Measurements from ENCODE around the gene SLC17A1. TPM values are rescaled to one million over a fixed set of nuclear protein-coding genes. Genes with fewer than 3 reads are reported as not detected.
"Not testable (repeated sequence)": the region's sequence is repeated elsewhere in the genome, so short reads cannot be mapped to it uniquely, and the experiment has no call there.

Gene SLC17A1
- total and polyA plus RNA-seq, 2 of the 13 experiments (the other 11 are each of a cell fraction or from before 2014, with no cell fraction given), result 0.09 to 2.1 TPM

- TF ChIP-seq AHDC1 (CRISPR knock-in tag; IDR thresholded peaks at IDR 0.05; ENCODE audit: borderline replicate concordance) (peak; percentile 64; the same call in 1 of the 2 replicates), ZNF687 (CRISPR knock-in tag; IDR thresholded peaks at IDR 0.05) (peak; percentile 20; the same call in 1 of the 2 replicates), SOX13 (CRISPR knock-in tag; conservative IDR thresholded peaks at IDR 0.05 in 1 of 2, IDR thresholded peaks at IDR 0.05 in 1 of 2) (peak in 1 of 2 experiments; percentile 64; a peak in 2 of 4 replicates), ZNF816 (CRISPR knock-in tag; IDR thresholded peaks at IDR 0.05; ENCODE audit: borderline replicate concordance) (0 out of 2 replicates have a peak, but pooled peaks have one; percentile 52), ZSCAN25 (CRISPR knock-in tag; IDR thresholded peaks at IDR 0.05) (0 out of 2 replicates have a peak, but pooled peaks have one; percentile 64), ZFY (CRISPR knock-in tag; IDR thresholded peaks at IDR 0.05) (peak; percentile 41), REPIN1 (CRISPR knock-in tag; IDR thresholded peaks at IDR 0.05; ENCODE audit: borderline replicate concordance, low read depth) (0 out of 2 replicates have a peak, but pooled peaks have one; percentile 15), FOXJ3 (CRISPR knock-in tag; IDR thresholded peaks at IDR 0.05; ENCODE audit: borderline replicate concordance) (peak; percentile 9; the same call in 1 of the 2 replicates), ZBTB39 (CRISPR knock-in tag; IDR thresholded peaks at IDR 0.05) (0 out of 2 replicates have a peak, but pooled peaks have one; percentile 53), MTERF4 (CRISPR knock-in tag; IDR thresholded peaks at IDR 0.05) (0 out of 2 replicates have a peak, but pooled peaks have one; percentile 32)
- not testable (repeated sequence) for TF ChIP-seq SOX13 (IDR thresholded peaks at IDR 0.05)
Observed at GRCh38 chr6:25748601-25749517, 83.0 kb downstream of the SLC17A1 start (continued).

Data from HepG2 (cell line).